Measurements from ENCODE around the gene TRPM3.

DNA sequence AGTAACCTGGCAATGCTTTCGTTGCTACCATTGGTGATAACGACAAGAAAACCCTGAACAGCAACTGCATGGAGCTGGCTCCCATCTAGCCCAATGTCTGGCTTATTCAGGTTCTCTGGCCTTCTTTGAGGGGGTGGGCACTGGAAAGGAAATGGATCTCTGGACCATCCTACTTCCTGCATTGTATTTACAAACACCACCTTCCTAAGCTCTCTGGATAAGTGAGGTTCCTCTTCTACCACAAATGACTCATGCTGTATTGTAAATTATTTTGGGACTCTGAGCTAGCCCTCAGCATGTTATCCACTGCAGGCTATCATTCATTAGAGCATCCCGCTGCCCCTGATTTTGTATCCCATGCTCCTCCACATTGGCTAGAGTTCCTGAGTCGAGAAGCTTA, 570.0 kb downstream of the TRPM3 start:
- TF ChIP-seq, protein P1, sequence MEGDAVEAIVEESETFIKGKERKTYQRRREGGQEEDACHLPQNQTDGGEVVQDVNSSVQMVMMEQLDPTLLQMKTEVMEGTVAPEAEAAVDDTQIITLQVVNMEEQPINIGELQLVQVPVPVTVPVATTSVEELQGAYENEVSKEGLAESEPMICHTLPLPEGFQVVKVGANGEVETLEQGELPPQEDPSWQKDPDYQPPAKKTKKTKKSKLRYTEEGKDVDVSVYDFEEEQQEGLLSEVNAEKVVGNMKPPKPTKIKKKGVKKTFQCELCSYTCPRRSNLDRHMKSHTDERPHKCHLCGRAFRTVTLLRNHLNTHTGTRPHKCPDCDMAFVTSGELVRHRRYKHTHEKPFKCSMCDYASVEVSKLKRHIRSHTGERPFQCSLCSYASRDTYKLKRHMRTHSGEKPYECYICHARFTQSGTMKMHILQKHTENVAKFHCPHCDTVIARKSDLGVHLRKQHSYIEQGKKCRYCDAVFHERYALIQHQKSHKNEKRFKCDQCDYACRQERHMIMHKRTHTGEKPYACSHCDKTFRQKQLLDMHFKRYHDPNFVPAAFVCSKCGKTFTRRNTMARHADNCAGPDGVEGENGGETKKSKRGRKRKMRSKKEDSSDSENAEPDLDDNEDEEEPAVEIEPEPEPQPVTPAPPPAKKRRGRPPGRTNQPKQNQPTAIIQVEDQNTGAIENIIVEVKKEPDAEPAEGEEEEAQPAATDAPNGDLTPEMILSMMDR (IDR thresholded peaks at IDR 0.05; ENCODE audit: low read depth, low read length, missing input control), result no peak
- TF ChIP-seq, protein P2, sequence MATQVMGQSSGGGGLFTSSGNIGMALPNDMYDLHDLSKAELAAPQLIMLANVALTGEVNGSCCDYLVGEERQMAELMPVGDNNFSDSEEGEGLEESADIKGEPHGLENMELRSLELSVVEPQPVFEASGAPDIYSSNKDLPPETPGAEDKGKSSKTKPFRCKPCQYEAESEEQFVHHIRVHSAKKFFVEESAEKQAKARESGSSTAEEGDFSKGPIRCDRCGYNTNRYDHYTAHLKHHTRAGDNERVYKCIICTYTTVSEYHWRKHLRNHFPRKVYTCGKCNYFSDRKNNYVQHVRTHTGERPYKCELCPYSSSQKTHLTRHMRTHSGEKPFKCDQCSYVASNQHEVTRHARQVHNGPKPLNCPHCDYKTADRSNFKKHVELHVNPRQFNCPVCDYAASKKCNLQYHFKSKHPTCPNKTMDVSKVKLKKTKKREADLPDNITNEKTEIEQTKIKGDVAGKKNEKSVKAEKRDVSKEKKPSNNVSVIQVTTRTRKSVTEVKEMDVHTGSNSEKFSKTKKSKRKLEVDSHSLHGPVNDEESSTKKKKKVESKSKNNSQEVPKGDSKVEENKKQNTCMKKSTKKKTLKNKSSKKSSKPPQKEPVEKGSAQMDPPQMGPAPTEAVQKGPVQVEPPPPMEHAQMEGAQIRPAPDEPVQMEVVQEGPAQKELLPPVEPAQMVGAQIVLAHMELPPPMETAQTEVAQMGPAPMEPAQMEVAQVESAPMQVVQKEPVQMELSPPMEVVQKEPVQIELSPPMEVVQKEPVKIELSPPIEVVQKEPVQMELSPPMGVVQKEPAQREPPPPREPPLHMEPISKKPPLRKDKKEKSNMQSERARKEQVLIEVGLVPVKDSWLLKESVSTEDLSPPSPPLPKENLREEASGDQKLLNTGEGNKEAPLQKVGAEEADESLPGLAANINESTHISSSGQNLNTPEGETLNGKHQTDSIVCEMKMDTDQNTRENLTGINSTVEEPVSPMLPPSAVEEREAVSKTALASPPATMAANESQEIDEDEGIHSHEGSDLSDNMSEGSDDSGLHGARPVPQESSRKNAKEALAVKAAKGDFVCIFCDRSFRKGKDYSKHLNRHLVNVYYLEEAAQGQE (IDR thresholded peaks at IDR 0.05), result no peak
- TF ChIP-seq MAX (IDR thresholded peaks at IDR 0.05), result no peak
- TF ChIP-seq GABPA (IDR thresholded peaks at IDR 0.05 in 1 of 2, conservative IDR thresholded peaks at IDR 0.05 in 1 of 2), result no peak
- no peak for TF ChIP-seq JUND (IDR thresholded peaks at IDR 0.05)
- TF ChIP-seq SP1 (IDR thresholded peaks at IDR 0.05), result no peak
- TF ChIP-seq YY1 (IDR thresholded peaks at IDR 0.05), result no peak
- no peak for TF ChIP-seq RAD21 (IDR thresholded peaks at IDR 0.05)
- no peak for TF ChIP-seq FOXA1 (IDR thresholded peaks at IDR 0.05)

All from liver (tissue), 3 donors.